ENCODE results near the gene NDUFS2. TPM values are rescaled to one million over a fixed set of nuclear protein-coding genes. Genes with fewer than 3 reads are reported as not detected.
"Not testable (repeated sequence)": the region's sequence is repeated elsewhere in the genome, so short reads cannot be mapped to it uniquely, and the experiment has no call there.

The NDUFS2 gene
- total and polyA plus RNA-seq, 5 donors from 2014 or later = 67.5 to 128 (median 110) TPM

DNA sequence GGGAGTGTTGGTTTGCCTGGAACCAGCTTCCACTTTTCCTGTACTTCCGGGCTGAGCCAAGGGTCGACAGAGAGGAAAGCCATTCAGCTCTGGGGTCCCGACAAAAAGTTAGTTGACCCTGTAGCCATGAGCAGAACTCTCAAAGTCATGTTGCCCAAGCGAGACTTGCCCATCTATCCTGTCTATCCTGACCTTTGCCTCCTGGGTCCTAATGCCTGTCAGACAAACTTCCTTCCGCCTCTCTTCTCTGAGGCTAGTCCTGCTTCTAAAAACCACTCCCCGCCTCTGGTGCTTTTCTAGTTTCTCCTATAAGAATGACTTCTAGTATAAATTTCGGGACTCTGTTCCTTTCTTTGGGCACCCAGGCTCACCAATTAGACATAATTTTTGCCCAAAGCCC, 48.7 kb downstream of the NDUFS2 start:
- Histone ChIP-seq H3K27ac (ENCODE audit: insufficient read depth, low read length, poor library complexity, severe bottlenecking) (no peak overlapping the region), H3K36me3 (ENCODE audit: control insufficient read depth, insufficient read depth, low read length) (no peaks in the 10 kb centered on the region), H3K4me1 (ENCODE audit: control insufficient read depth, insufficient read depth, low read length, poor library complexity, severe bottlenecking) (no peaks in the 10 kb centered on the region), H3K27me3 (ENCODE audit: control insufficient read depth, insufficient read depth, low read length) (no peaks in the 10 kb centered on the region), H3K4me3 (ENCODE audit: low read depth, low read length) (no peak overlapping the region), H3K9me3 (ENCODE audit: control insufficient read depth in 2 of 2, low read length in 2 of 2) (no peaks in the 10 kb centered on the region)
- no peaks in the 10 kb centered on the region for H3K36me3 Mint-ChIP-seq
- no peaks in the 10 kb centered on the region for H3K4me1 Mint-ChIP-seq
- DNase-seq (no peak), ATAC-seq (ENCODE audit: low read depth in 2 of 2) (no peak)
- no peak overlapping the region for H3K27ac Mint-ChIP-seq
- no peak overlapping the region for H3K4me3 Mint-ChIP-seq
- H3K9me3 Mint-ChIP-seq = peaks cover 0 to 7% (median 4%) of the 10 kb centered on the region in 7 donors
- peaks cover 26% of the 10 kb centered on the region for H3K27me3 Mint-ChIP-seq

DNA sequence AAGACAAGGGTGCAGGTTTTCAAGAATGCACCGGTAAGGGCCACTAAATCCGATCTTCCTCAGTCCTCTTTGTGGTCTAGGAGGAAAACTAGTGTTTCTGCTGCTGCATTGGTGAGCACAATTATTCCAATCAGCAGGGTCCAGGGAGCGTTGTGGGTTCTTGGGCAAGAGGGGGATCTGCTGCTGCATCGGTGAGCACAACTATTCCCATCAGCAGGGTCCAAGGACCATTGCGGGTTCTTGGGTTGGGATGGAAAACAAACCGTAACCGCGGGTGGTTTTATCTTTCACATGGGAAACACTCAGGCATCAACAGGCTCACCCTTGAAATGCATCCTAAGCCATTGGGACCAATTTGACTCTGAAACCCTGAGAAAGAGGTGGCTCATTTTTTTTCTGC, 49.4 kb downstream of the NDUFS2 start:
- Histone ChIP-seq H3K9me3 (ENCODE audit: control insufficient read depth in 2 of 2, low read length in 2 of 2) (peaks cover 3 to 5% of the 10 kb centered on the region in 2 experiments), H3K4me3 (ENCODE audit: low read depth, low read length) (no peak overlapping the region), H3K36me3 (ENCODE audit: control insufficient read depth, insufficient read depth, low read length) (no peaks in the 10 kb centered on the region), H3K27me3 (ENCODE audit: control insufficient read depth, insufficient read depth, low read length) (no peaks in the 10 kb centered on the region), H3K4me1 (ENCODE audit: control insufficient read depth, insufficient read depth, low read length, poor library complexity, severe bottlenecking) (no peaks in the 10 kb centered on the region), H3K27ac (ENCODE audit: insufficient read depth, low read length, poor library complexity, severe bottlenecking) (no peak overlapping the region)
- ATAC-seq (ENCODE audit: low read depth in 2 of 2) = no peak
- DNase-seq = no peak
- Mint-ChIP-seq H3K36me3 (no peaks in the 10 kb centered on the region), H3K27me3 (peaks cover 32% of the 10 kb centered on the region), H3K27ac (no peak overlapping the region), H3K4me1 (no peaks in the 10 kb centered on the region), H3K4me3 (no peak overlapping the region), H3K9me3 (peaks cover 0 to 10% (median 4%) of the 10 kb centered on the region in 7 donors)

DNA sequence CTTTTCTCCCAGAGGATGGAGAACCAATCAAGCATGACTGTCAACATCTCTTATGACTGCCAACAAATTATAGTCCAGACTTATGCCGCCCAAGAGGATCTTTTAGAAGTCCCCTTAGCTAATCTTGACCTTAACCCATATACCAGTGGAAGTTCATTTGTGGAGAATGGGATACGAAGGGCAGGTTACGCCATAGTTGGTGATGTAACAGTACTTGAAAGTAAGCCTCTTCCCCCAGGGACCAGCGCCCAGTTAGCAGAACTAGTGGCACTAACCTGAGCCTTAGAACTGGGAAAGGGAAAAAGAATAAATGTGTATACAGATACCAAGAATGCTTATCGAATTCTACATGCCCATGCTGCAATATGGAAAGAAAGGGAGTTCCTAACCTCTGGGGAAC, 53.1 kb downstream of the NDUFS2 start:
- H3K4me1 Mint-ChIP-seq = peaks cover 0 to 15% (median 7%) of the 10 kb centered on the region in 4 donors
- not testable (repeated sequence) for H3K4me3 ChIP-seq (ENCODE audit: low read depth, low read length); H3K36me3 ChIP-seq (ENCODE audit: control insufficient read depth, insufficient read depth, low read length); DNase-seq; H3K36me3 Mint-ChIP-seq; H3K4me3 Mint-ChIP-seq; H3K27ac ChIP-seq (ENCODE audit: insufficient read depth, low read length, poor library complexity, severe bottlenecking); ATAC-seq (ENCODE audit: low read depth in 2 of 2); H3K27ac Mint-ChIP-seq
- H3K9me3 Mint-ChIP-seq = peaks cover 0 to 23% (median 10%) of the 10 kb centered on the region in 7 donors
- H3K4me1 ChIP-seq (ENCODE audit: control insufficient read depth, insufficient read depth, low read length, poor library complexity, severe bottlenecking) = peaks cover 13% of the 10 kb centered on the region
- peaks cover 70% of the 10 kb centered on the region for H3K27me3 Mint-ChIP-seq
- peaks cover 13 to 17% of the 10 kb centered on the region in 2 experiments for H3K9me3 ChIP-seq (ENCODE audit: control insufficient read depth in 2 of 2, low read length in 2 of 2)
- peaks cover 18% of the 10 kb centered on the region for H3K27me3 ChIP-seq (ENCODE audit: control insufficient read depth, insufficient read depth, low read length)

DNA sequence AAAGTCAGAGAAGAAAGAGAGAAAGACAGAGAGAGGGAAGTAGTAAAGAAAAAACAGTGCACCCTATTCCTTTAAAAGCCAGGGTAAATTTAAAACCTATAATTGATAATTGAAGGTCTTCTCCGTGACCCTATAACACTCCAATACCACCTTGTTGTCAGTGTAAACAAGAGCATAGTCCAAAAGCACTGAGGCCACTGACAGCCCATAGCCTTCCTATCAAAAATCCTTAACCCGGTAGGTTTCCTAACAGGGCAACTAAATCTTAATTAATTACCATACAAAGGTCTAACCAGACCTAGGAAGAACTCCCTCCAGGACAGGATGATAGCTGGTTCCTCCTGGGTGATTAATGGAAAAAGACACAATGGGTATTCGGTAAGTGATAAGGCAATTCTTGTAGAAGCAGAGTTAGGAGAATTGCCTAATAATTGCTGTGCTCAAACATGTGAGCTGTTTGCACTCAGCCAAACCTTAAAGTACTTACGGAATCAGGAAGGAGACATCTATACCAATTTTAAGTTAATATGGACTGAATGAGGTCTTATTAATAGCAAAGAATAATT, 53.9 kb downstream of the NDUFS2 start:
- H3K36me3 Mint-ChIP-seq; H3K27ac ChIP-seq (ENCODE audit: insufficient read depth, low read length, poor library complexity, severe bottlenecking); DNase-seq; H3K27ac Mint-ChIP-seq; ATAC-seq (ENCODE audit: low read depth in 2 of 2); H3K4me3 Mint-ChIP-seq; H3K36me3 ChIP-seq (ENCODE audit: control insufficient read depth, insufficient read depth, low read length); H3K4me3 ChIP-seq (ENCODE audit: low read depth, low read length): not testable (repeated sequence)
- Histone ChIP-seq H3K4me1 (ENCODE audit: control insufficient read depth, insufficient read depth, low read length, poor library complexity, severe bottlenecking) (peaks cover 13% of the 10 kb centered on the region), H3K9me3 (ENCODE audit: control insufficient read depth in 2 of 2, low read length in 2 of 2) (peaks cover 13 to 17% of the 10 kb centered on the region in 2 experiments), H3K27me3 (ENCODE audit: control insufficient read depth, insufficient read depth, low read length) (peaks cover 23% of the 10 kb centered on the region)
- Mint-ChIP-seq H3K4me1 (peaks cover 0 to 15% (median 7%) of the 10 kb centered on the region in 4 donors), H3K9me3 (peaks cover 0 to 23% (median 10%) of the 10 kb centered on the region in 7 donors), H3K27me3 (peaks cover 73% of the 10 kb centered on the region)

DNA sequence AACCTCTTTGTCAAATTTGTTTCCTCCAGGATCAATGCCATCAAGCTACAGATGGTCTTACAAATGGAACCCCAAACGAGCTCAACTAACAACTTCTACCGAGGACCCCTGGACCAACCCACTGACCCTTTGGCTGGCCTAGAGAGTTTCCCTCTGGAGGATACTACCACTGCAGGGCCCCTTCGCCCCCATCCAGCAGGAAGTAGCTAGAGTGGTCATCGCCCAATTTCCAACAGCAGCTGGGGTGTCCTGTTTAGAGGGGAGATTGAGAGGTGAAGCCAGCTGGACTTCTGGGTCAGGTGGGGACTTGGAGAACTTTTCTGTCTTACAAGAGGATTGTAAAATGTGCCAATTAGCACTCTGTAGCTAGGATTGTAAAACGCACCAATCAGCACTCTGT, 54.9 kb downstream of the NDUFS2 start:
- ATAC-seq (ENCODE audit: low read depth in 2 of 2); H3K4me3 Mint-ChIP-seq; H3K27ac ChIP-seq (ENCODE audit: insufficient read depth, low read length, poor library complexity, severe bottlenecking); DNase-seq; H3K27ac Mint-ChIP-seq; H3K4me3 ChIP-seq (ENCODE audit: low read depth, low read length); H3K36me3 ChIP-seq (ENCODE audit: control insufficient read depth, insufficient read depth, low read length); H3K36me3 Mint-ChIP-seq: not testable (repeated sequence)
- peaks cover 0 to 18% (median 7%) of the 10 kb centered on the region in 4 donors for H3K4me1 Mint-ChIP-seq
- H3K9me3 Mint-ChIP-seq = peaks cover 0 to 23% (median 10%) of the 10 kb centered on the region in 7 donors
- H3K27me3 Mint-ChIP-seq = peaks cover 72% of the 10 kb centered on the region
- Histone ChIP-seq H3K4me1 (ENCODE audit: control insufficient read depth, insufficient read depth, low read length, poor library complexity, severe bottlenecking) (peaks cover 13% of the 10 kb centered on the region), H3K9me3 (ENCODE audit: control insufficient read depth in 2 of 2, low read length in 2 of 2) (peaks cover 13 to 17% of the 10 kb centered on the region in 2 experiments), H3K27me3 (ENCODE audit: control insufficient read depth, insufficient read depth, low read length) (peaks cover 31% of the 10 kb centered on the region)

DNA sequence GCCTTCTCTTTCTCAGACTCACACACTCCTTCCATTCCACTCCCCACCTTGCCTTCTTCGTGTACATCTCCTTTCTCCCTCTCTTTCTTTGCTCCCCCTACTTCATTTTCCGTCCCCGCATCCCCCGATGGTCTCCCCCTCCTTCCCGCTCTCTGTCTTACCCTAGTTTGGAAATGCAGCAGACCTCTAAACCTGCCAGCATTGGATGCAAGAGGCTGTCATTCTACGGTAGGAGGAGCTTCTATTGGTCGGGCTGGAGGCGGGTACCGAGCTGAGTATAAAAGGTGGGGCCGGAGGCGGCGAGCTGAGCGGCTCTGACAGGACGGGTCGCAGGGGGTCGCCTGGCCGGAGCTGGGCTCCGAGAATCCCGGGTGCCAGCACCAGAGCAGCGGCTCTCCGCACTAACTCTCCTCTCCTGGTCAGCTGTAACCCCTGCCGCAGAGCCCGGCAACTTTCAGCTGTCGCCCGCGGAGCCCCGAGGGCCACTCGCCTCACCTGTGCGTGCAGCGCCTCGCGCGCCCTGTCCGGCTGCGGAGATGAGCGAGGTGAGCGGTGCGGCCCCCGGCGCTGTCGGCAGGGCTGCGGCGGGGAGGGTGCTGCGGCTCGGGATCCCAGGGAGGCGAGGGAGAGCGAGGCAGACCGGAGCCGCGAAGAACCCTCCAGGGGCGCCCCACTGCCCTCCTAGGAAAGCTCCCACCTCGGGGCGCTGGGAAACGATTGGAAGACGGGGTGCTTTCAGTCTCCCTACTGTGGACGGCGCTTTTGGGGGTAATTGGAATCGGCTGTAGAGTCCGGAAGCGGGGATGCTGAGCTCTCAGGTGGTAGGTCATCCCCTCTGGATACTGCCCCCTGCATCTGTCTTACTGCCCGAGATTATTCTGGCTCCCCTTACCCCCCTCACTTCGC, 56.5 kb downstream of the NDUFS2 start, which contains the start of gene PCP4L1:
Gene PCP4L1, plus strand, starts transcription at position 307 of the 906 bp plus-strand sequence. Its CDS starts 230 bp downstream, at position 537.
- H3K4me1 ChIP-seq (ENCODE audit: control insufficient read depth, insufficient read depth, low read length, poor library complexity, severe bottlenecking) = peaks cover 13% of the 10 kb centered on the region
- Mint-ChIP-seq H3K36me3 (peaks cover 4% of the 10 kb centered on the region), H3K27me3 (peaks cover 76% of the 10 kb centered on the region), H3K4me1 (peaks cover 0 to 18% (median 7%) of the 10 kb centered on the region in 4 donors), H3K27ac (no peak within 1 kb of the TSS), H3K9me3 (peaks cover 0 to 23% (median 10%) of the 10 kb centered on the region in 7 donors), H3K4me3 (peak within 1 kb of the TSS in 3 of 4 donors; percentile 71 to 88 (median 81))
- peaks cover 13 to 17% of the 10 kb centered on the region in 2 experiments for H3K9me3 ChIP-seq (ENCODE audit: control insufficient read depth in 2 of 2, low read length in 2 of 2)
- H3K36me3 ChIP-seq (ENCODE audit: control insufficient read depth, insufficient read depth, low read length) = no peaks in the 10 kb centered on the region
- DNase-seq (peak in 2 of 3 donors; percentile 20 to 56), ATAC-seq (ENCODE audit: low read depth in 2 of 2) (peak; percentile 43 to 53)
- H3K27ac ChIP-seq (ENCODE audit: insufficient read depth, low read length, poor library complexity, severe bottlenecking) = no peak within 1 kb of the TSS
- no peak within 1 kb of the TSS for H3K4me3 ChIP-seq (ENCODE audit: low read depth, low read length)
- H3K27me3 ChIP-seq (ENCODE audit: control insufficient read depth, insufficient read depth, low read length) = peaks cover 31% of the 10 kb centered on the region

DNA sequence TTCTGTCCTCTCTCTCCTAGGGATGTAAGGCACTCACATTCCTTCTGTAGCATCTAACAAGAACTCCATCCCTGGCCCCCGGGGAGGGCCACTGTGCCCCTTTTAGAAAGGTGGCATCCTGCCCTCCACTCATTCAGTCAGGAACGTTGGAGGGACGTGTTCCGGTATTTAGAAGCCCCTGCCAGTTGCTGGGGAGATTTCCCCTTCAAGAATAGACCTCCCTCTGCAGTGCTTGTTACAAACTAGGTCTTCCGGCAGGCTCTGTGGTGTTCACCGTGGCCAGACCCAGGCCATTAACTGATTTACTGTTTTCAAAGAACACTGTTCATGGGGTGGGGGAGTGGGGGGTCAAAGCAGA, 57.2 kb downstream of the NDUFS2 start:
- peak overlapping the region in 2 of 4 donors; percentile 70 to 71 for H3K4me3 Mint-ChIP-seq
- peaks cover 4% of the 10 kb centered on the region for H3K36me3 Mint-ChIP-seq
- Histone ChIP-seq H3K4me1 (ENCODE audit: control insufficient read depth, insufficient read depth, low read length, poor library complexity, severe bottlenecking) (peaks cover 13% of the 10 kb centered on the region), H3K36me3 (ENCODE audit: control insufficient read depth, insufficient read depth, low read length) (no peaks in the 10 kb centered on the region), H3K9me3 (ENCODE audit: control insufficient read depth in 2 of 2, low read length in 2 of 2) (peaks cover 13 to 17% of the 10 kb centered on the region in 2 experiments), H3K4me3 (ENCODE audit: low read depth, low read length) (no peak overlapping the region), H3K27me3 (ENCODE audit: control insufficient read depth, insufficient read depth, low read length) (peaks cover 31% of the 10 kb centered on the region), H3K27ac (ENCODE audit: insufficient read depth, low read length, poor library complexity, severe bottlenecking) (no peak overlapping the region)
- peaks cover 0 to 18% (median 7%) of the 10 kb centered on the region in 4 donors for H3K4me1 Mint-ChIP-seq
- peaks cover 0 to 23% (median 10%) of the 10 kb centered on the region in 7 donors for H3K9me3 Mint-ChIP-seq
- DNase-seq (no peak), ATAC-seq (ENCODE audit: low read depth in 2 of 2) (no peak)
- H3K27me3 Mint-ChIP-seq = peaks cover 75% of the 10 kb centered on the region
- no peak overlapping the region for H3K27ac Mint-ChIP-seq
